Epithelial cell of esophagus (primary cell): ENCODE data around the gene RTF2.

Experiments
- DNase-seq: peaks from one replicate; pipeline ENCODE4 v3.0.0; 2010; ENCODE audit warnings: low read depth
- H3K4me3 ChIP-seq: 2 replicates; pipeline ENCODE4 v1.5.1; 2011; ENCODE audit warnings: mild to moderate bottlenecking, low read length, control low read depth
- TF ChIP-seq, protein P1 (sequence below): IDR thresholded peaks from 2 replicates; pipeline ENCODE4 v1.5.1; 2011; ENCODE audit warnings: low read depth, mild to moderate bottlenecking, low read length, control low read depth, inconsistent platforms; ENCODE audit not compliant: insufficient read depth; ENCODE audit errors: missing control alignments

RTF2 gene

DNA sequence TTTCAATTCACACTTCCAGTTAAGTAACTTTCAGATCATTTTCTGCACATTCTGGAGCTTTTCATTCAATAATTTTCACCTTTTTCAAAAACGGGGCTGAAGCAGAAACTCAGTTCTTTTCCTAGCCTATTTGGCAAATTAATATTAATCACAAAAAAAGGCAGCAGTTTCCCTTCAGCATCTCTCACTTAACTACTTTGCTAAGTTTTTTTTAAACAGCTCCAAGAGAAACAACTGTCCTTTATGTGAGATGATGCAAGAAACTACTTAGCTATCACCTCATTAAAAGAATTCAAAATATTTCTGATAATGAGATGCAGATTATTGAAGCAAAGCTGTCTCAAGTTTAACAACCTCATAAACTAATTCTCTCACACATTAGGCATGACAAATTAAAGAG lies 44.5 kb upstream of the RTF2 start:
- no peak overlapping the region for H3K4me3 ChIP-seq
- TF ChIP-seq, protein P1, sequence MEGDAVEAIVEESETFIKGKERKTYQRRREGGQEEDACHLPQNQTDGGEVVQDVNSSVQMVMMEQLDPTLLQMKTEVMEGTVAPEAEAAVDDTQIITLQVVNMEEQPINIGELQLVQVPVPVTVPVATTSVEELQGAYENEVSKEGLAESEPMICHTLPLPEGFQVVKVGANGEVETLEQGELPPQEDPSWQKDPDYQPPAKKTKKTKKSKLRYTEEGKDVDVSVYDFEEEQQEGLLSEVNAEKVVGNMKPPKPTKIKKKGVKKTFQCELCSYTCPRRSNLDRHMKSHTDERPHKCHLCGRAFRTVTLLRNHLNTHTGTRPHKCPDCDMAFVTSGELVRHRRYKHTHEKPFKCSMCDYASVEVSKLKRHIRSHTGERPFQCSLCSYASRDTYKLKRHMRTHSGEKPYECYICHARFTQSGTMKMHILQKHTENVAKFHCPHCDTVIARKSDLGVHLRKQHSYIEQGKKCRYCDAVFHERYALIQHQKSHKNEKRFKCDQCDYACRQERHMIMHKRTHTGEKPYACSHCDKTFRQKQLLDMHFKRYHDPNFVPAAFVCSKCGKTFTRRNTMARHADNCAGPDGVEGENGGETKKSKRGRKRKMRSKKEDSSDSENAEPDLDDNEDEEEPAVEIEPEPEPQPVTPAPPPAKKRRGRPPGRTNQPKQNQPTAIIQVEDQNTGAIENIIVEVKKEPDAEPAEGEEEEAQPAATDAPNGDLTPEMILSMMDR, result no peak

DNA sequence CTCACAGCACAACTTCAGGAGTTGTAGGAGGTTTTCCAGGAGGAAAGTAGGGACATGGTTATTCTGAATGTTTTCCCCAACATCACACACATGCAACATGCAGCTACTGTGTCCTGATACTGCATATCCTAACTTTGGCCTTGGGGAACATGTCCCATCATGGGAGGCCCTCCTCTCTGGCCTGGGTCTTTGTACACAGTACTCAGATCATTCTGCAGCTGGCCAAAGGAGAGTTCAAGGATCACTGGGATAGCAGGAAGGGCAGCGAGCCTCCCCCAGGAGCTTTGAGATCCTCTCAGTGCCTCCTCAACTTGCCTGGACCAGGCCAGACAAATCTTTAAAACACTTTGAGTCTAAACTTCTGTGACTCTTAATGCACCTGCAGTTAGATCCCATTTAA lies 43.5 kb upstream of the RTF2 start:
- no peak for DNase-seq
- TF ChIP-seq, protein P1, result no peak

More for the DNA sequence above, 44.5 kb upstream of the RTF2 start:
- no peak for DNase-seq

DNA sequence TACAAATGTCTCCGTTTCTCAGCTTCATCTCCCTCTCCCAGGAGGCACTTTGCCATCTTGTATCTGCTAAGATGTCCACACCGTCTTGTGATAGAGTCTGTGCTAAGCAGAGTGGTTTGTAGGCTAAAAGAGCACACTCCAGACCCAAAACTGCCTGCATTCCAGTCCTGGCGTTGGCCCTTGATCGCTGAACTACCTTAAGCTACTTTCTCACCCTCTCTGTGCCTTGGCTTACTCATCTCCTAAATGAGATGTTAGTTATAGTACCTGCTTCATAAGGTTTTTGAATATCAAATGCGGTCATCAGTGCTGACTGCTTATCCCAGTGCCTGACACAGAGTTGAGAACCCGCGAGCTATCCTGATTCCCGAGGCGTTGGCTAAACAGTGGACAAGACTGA lies 42.4 kb upstream of the RTF2 start:
- TF ChIP-seq, protein P1, result no peak
- H3K4me3 ChIP-seq, result no peak overlapping the region
- DNase-seq, result no peak

More for the DNA sequence above, 43.5 kb upstream of the RTF2 start:
- H3K4me3 ChIP-seq, result no peak overlapping the region

DNA sequence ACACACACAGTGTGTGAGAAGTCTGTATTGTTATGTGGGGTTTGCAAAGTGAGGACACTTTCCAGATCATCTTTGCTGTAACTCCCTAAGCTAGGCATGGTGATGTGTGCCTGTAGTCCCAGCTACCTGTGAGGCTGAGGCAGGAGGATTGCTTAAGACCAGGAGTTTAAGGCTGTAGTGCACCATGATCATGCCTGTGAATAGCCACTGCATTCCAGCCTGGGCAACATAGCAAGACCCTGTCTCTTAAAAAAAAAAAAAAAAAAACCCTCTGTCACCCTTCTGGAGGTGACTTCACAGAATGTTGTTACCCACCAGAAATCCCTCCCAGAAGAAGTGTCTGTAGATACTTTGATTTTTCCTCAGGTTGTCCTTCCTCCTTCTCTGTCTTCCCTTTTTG lies 41.5 kb upstream of the RTF2 start:
- TF ChIP-seq, protein P1, result no peak
- DNase-seq, result no peak
- no peak overlapping the region for H3K4me3 ChIP-seq

DNA sequence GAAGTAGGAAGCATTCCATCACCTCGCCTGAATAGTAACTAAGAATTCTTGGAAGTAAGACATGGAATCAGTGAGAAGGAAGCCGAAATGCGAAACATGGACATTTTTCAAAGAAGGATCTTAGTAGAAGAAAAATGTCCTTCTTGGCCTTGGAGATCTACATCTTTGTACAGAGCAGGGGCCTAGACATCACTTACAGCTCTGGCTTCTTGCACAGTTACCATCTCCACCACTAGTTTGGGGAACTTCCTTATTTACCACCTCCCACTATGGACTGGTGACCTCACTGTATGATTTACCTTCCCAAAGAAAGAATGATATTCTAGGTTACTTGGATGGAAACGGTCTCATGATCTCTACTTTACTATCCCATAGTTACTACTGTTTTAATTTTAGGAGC lies 40.6 kb upstream of the RTF2 start:
- DNase-seq, result no peak
- H3K4me3 ChIP-seq, result no peak overlapping the region
- TF ChIP-seq, protein P1, result no peak

DNA sequence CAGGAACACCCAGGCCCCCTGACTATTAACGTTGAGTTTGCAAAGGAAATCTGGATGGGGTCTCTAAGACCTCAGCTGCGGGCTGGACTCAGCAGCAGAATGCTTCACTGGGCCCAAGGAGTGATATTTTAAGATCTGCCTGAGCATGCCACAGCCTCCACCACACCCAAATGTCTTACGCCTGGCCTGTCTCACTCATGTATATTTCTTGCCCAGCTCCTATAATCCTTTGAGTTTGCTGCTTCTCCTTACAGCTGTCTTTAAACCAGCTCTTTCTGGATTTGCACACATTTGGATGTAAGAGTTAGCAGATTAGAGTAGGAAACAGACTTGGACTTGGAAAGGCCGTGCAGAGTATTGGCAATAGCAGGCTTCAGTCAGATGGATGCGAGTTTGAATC lies 40.0 kb upstream of the RTF2 start:
- peak; percentile 36 for DNase-seq
- H3K4me3 ChIP-seq, result no peak overlapping the region
- TF ChIP-seq, protein P1, result no peak

DNA sequence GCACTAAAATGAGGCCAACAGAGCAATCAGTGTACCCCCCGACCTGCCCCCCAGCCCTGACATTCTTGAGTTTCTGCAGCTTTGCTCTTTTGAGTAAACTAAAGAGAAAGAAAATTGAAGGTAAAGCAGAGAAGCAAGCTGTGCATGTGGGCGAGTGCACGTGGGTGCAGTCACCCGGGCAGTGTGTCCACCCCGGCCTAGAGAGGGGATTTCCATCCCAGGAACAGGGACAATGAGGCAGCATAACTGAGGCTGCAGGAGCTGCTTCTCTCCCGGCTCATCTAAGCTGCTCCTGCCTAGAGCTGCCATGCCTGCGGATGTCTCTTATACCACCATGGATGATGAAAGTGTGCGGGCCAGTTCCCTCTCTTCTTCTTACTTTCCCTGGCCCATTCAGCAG lies 39.5 kb upstream of the RTF2 start:
- TF ChIP-seq, protein P1, result no peak
- DNase-seq, result no peak
- no peak overlapping the region for H3K4me3 ChIP-seq
